Inferior parietal cortex (tissue), 1 donor: ENCODE measurements around the gene CDH13.

Source experiments
- DNase-seq: peaks from one replicate; pipeline ENCODE4 v3.0.0-alpha.2; 2016; ENCODE audit errors: extremely low spot score

The CDH13 gene

GRCh38 chr16:82949016-82949415 lies 322.2 kb downstream of the CDH13 start:
- DNase-seq: no peak

GRCh38 chr16:82953517-82953916 lies 326.7 kb downstream of the CDH13 start:
- DNase-seq: no peak

- no peak for DNase-seq
Observed at GRCh38 chr16:82954224-82954929, 327.6 kb downstream of the CDH13 start.

- no peak for DNase-seq
Observed at GRCh38 chr16:82955741-82956348, 329.1 kb downstream of the CDH13 start.

- DNase-seq: no peak
Observed at GRCh38 chr16:82957212-82957611, 330.4 kb downstream of the CDH13 start.

- no peak for DNase-seq
Observed at GRCh38 chr16:82960918-82961317, 334.1 kb downstream of the CDH13 start.

GRCh38 chr16:82963653-82964052 lies 336.9 kb downstream of the CDH13 start:
- DNase-seq: no peak

GRCh38 chr16:82965808-82966207 lies 339.0 kb downstream of the CDH13 start:
- no peak for DNase-seq

- no peak for DNase-seq
Observed at GRCh38 chr16:82967424-82967823, 340.7 kb downstream of the CDH13 start.

- no peak for DNase-seq
Observed at GRCh38 chr16:82971126-82971525, 344.4 kb downstream of the CDH13 start.

- DNase-seq: no peak
Observed at GRCh38 chr16:82972331-82972919, 345.7 kb downstream of the CDH13 start.

- no peak for DNase-seq
Observed at GRCh38 chr16:82979406-82980111, 352.8 kb downstream of the CDH13 start.

- DNase-seq: no peak
Observed at GRCh38 chr16:82980810-82981209, 354.0 kb downstream of the CDH13 start.

- DNase-seq: no peak
Observed at GRCh38 chr16:82987767-82988166, 361.0 kb downstream of the CDH13 start.

- no peak for DNase-seq
Observed at GRCh38 chr16:82990155-82990554, 363.4 kb downstream of the CDH13 start.

GRCh38 chr16:82991410-82991809 lies 364.6 kb downstream of the CDH13 start:
- no peak for DNase-seq

GRCh38 chr16:82991966-82992675 lies 365.4 kb downstream of the CDH13 start:
- DNase-seq: no peak

GRCh38 chr16:82992786-82993185 lies 366.0 kb downstream of the CDH13 start:
- no peak for DNase-seq

- no peak for DNase-seq
Observed at GRCh38 chr16:82993415-82993814, 366.6 kb downstream of the CDH13 start.

GRCh38 chr16:82993926-82994325 lies 367.2 kb downstream of the CDH13 start:
- no peak for DNase-seq

GRCh38 chr16:82995286-82995923 lies 368.6 kb downstream of the CDH13 start:
- DNase-seq: no peak
